GM21528 (cell line): ENCODE results near the gene HYAL4.
"Not testable (repeated sequence)": the region's sequence is repeated elsewhere in the genome, so short reads cannot be mapped to it uniquely, and the experiment has no call there.

Experiments used
- ATAC-seq: cut with Tn5 transposase; IDR thresholded peaks from one replicate; pipeline ENCODE4 v1.9.1; 2021; ENCODE audit warnings: mild to moderate bottlenecking, moderate library complexity; ENCODE audit not compliant: unreplicated experiment, low FRiP score

Gene HYAL4

DNA sequence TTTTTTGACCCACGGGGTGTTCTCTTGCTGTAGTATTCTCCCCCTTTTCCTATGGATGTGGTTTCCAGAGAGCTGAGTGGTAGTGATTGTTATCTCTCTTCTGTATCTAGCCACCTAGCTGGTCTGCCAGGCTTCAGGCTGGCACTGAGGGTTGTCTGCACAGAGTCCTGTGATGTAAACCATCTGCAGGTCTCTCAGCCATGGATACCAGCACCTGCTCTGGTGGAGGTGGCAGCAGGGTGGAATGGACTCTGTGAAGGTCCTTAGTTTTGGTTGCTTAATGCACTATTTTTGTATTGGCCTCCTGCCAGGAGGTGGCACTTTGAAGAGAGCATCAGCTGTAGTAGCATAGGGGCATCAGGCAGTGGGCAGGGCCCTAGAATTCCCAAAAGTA is 851 bp downstream of the HYAL4 start:
- no peak for ATAC-seq

DNA sequence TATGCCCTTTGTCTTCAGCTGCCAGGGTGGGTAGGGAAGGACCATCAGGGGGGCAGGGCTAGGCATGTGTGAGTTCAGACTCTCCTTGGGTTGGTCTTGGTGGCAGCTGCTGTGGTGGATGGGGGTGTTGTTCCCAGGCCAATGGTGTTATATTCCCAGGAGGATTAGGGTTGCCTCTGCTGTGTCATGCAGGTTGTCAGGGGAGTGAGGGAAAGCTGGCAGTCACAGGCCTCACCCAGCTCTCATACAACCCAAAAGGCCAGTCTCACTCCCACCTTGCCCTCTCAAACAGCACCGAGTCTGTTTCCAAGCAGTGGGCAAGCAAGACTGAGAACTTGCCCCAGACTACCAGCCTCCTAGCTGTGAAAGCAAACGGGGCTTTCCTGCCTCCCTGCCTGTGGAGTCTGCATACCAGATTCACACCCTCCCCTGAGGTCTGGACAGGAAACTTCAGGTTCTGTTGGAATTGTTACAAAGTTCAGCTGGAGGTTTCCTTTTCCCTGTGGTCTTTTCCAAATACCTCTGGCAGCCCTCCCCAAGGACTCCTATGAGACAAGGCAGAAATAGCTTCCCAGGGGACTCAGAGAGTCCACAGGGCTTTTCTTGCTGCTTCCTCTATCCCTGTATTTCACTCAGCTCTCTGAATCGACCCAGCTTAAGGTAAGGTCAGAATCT is 1.4 kb downstream of the HYAL4 start:
- ATAC-seq = no peak

DNA sequence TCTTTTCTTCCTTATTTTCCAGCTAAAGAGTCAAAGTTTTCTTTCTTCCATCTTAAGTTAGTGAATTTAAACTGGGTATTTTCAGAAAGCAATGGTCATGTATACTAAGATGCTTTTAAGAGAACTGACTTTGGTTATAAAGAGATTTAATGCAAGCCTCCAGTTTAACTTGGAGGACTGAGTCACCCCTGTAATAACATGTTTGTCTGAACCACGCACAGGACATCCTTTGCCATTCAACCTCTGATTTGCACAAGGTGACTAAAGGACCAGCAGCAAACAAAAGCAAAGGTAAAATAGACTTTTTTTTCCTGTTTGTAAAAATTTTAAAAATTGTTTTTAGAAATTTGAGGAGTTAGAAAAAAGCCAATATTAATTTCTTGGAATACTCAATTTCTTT is 2.9 kb downstream of the HYAL4 start:
- no peak for ATAC-seq

DNA sequence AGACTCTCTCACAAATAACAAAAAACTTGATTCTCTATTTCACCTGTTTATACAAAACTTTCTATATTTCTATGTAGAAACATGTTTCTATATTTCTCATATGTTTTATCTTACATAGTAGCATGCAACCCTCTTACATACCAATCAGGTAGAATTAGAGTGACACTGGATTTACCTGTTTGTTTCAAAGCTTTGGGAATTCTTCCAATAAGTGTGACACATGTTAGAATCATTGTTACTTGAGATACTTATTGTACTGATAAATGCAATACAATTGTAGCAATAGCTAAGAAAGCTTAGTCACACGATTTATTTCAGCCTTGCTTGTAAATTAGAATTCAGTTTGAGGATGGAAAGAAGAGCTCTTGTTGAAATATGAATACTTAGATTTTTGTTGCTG is 4.9 kb downstream of the HYAL4 start:
- ATAC-seq = no peak

DNA sequence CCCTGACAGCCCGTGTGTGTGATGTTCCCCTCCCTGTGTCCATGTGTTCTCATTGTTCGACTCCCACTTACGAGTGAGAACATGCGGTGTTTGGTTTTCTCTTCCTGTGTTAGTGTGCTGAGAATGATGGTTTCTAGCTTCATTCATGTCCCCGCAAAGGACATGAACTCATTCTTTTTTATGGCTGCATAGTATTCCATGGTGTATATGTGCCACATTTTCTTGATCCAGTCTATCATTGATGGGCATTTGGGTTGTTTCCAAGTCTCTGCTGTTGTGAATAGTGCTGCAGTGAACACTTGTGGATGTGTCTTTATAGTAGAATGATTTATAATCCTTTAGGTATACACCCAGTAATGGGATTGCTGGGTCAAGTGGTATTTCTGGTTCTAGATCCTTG is 6.4 kb downstream of the HYAL4 start:
- ATAC-seq = not testable (repeated sequence)

DNA sequence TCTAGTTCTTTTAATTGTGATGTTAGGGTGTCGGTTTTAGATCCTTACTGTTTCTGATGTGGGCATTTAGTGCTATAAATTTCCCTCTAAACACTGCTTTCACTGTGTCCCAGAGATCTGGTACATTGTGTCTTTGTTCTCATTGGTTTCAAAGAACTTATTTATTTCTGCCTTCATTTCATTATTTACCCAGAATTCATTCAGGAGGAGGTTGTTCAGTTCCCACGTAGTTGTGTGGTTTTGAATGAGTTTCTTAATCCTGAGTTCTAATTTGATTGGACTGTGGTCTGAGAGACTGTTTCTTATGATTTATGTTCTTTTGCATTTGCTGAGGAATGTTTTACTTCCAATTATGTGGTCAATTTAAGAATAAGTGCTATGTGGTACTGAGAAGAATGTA is 9.3 kb downstream of the HYAL4 start:
- not testable (repeated sequence) for ATAC-seq

DNA sequence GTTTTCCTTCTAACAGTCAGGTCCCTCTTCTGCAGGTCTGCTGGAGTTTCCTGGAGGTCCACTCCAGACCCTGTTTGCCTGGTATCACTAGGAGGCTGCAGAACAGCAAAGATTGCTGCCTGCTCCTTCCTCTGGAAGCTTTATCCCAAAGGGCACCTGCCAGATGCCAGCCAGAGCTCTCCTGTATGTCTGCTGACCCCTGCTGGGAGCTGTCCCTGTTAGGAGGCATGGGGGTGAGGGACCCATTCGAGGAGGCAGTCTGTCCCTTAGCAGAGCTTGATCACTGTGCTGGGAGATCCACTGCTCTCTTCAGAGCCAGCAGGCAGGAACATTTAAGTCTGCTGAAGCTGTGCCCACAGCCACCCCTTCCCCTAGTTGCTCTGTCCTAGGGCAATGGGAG is 11.5 kb downstream of the HYAL4 start:
- ATAC-seq = not testable (repeated sequence)

DNA sequence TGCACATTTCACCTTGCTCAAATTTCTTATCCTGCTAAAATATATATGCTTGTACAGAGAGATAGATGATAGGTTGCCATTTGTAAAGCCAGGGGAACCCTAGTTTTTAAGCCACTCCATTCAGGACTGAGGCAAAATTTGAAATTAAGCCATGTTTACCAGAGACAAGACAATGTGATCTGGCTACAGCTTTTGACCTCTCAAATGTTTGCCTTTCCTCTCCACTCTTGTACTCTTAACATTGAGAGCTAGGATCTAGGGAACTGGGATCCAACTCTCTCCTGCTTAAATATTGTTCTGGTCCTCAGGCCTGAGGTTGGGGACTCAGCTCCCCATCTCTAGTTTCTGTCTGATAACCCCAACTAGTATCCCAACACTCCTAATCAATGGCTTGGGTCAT is 15.9 kb downstream of the HYAL4 start:
- ATAC-seq = no peak

DNA sequence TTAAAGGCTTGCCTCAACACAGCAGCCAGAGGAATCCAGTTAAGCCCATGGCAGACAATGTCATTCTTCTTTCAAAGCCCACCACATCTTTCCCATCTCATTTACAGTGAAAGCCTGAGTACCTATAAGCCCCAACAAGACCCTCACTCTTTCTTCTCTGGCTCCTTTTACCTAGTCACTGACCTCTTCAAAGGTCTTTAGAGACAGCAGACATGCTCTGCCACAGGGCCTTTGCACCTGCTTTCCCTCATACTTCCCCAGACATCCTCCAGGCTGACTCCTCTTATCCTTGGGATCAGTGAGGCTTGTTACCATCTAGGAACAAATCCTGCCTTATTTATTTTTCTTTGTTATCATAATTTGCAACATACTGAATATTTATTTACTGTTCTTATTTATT is 17.8 kb downstream of the HYAL4 start:
- ATAC-seq = no peak

DNA sequence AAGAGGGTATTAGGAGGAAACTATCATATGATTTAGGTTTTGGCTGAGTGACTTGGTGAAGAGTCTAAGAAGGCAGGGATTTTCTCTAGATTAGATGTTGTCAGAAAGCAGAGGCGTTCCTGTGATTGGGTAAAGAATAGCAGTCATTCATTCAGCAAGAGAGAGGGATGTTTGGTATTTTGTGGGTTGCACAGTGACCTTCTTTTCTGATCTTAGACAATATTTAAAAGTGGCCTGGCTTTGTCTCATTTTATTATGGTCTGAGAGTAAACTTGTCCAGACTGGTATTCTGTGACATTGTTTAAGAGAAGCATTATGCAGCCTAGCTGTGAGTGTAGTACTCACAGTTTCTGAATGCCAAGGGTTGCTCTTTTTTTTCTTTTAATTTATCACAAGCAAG is 18.5 kb downstream of the HYAL4 start:
- ATAC-seq = no peak

DNA sequence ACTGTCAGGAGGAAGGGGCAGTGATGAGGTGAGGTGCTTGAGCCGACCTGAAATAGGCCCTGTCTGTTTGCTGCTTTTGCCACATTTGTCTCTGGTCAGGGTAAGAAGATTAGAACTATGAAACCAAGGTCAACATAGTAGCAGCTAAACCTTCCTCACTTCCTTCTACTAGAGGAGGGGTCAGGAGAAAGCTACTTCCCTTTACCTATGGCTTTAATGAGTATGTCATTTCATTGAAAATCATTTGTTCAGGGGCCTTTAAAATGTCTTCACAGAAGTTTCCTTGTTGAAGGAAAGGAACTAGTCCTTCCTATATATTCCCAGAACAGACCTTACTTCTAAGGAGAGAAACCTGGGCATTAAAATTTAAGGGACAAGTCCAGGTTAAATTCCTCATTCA is 19.0 kb downstream of the HYAL4 start:
- no peak for ATAC-seq

DNA sequence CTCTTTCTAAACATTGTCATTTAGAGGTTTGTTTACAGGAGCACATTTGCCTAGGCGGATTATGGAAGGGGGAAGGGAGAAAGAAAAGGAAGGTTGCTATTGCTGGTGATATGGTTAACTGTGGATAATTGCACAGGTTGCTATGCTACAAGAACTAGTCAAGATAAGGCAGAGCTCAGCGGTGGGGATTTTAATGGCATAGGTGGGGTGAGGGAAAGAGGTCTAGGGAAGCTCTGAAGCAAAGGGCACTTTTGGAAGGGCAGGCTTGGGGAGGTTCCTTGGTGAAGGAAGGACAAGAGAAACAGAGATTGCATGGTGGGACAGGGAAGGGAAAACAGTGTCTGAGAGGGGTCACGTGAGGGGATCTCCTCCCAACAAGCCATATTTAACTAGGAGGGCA is 19.5 kb downstream of the HYAL4 start:
- ATAC-seq = no peak

DNA sequence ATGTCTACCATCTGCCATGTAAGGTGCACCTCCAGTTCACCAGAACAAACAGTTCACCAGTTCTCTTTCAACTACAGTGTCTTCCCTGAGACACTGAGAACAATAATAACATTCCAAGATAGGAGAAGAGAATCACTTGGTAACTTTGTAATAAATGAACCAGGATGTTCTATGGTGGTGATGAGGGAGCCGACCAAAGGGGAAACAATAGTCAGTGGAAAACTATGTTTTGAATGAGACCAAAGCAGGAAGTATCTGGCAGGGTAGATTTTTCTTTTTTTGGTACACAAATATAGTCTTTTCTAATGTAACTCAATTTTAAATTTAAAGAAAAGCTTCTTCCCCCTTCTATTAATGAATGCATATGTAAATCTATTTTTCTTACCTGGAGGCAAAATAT is 20.0 kb downstream of the HYAL4 start:
- no peak for ATAC-seq

DNA sequence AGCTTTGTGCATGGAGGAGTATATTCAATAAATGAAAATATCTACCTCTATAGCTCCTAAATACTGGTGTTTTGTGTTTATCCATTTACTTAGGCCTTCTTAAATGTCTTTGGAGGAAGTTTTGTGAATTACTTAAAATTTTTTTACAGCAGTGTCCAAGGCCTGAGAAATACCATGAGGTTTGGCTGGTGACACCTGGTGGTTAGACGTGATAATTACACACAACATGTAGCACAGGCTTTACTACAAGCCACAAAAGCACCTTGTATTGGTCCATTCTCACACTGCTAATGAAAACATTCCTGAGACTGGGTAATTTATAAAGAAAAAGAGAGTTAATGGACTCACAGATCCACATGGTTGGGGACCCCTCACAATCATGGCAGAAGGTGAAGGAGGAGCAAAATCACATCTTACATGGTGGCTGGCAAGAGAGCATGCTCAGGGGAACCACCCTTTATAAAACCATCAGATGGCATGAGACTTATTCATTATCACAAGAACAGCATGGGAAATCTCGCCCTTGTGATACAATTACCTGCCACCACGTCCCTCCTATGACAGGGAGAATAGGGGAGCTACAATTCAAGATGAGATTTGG is 20.6 kb downstream of the HYAL4 start:
- ATAC-seq = peak; percentile 95

DNA sequence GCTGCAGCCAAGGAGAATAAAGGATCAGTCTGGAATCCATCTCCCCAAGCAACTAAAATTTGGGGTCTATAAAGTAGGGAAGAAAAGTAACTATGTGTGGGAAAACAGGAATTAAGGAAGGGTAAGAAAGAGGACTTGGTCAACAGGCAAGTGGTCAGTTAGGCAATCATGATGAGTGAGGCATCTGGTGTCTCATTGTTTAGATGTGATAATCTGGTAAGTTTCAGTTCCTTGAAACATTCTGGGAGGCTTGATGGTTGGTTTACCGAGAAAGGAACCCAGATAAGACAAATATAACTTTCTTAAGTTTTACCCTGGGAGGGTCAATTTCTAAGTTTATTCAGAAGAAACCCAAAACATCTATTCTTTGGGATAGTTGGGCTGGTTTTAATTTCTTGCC is 22.3 kb downstream of the HYAL4 start:
- no peak for ATAC-seq

DNA sequence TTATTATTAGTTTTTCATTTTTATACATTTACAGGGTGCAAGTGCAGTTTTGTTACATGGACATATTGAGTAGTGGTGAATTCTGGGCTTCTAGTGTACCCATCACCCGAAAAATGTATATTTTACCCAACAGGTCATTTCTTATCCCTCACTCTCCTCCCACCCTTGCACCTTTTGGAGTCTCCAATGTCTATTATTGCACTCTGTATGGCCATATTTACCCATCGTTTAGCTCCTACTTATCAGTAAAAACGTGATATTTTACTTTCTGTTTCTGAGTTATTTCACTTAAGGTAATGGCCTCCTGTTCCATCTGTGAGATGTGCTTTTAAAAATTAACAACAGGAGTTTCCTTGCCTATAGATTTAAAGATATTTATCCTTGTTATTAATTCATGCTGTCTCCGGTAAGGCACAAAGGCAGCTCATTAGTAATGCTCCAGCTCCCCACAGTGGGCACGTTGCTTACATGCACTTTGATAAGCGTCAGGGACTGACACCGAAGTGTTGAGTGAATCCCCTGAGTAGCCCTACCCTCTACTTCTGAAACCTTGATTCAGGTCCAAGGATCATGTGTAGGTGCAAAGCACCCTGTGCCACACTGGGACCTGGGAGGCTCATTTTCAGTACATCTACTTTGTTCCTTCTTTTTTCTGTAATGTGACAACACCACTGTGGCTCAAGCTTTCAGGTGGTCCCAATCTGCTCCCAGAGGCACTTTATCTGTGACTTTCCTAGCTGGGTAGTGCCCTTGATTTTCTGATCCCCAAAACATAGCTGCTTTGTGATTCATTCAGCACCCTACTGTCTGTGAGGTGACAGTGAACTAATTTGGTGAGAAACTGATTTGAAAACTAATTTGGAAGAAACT is 27.3 kb downstream of the HYAL4 start:
- ATAC-seq = peak; percentile 70

DNA sequence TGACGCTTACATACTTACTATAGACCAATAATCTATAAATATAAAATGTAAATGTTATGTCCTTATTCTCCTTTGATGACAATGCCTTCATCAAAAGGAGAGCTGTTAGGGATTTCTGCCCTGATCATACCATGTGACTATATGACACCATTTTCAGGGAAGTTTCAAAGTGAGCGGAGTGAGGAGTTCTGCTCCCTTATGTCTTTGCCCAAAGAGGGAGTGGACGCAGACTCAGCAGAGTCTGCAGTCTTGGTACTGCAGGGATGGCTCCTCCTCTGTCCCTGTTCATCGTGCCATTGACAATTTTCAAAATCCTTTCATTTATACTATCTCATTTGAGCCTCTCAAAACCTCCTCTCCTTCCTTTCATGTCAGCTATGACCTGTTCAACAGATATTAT is 27.9 kb downstream of the HYAL4 start:
- no peak for ATAC-seq

DNA sequence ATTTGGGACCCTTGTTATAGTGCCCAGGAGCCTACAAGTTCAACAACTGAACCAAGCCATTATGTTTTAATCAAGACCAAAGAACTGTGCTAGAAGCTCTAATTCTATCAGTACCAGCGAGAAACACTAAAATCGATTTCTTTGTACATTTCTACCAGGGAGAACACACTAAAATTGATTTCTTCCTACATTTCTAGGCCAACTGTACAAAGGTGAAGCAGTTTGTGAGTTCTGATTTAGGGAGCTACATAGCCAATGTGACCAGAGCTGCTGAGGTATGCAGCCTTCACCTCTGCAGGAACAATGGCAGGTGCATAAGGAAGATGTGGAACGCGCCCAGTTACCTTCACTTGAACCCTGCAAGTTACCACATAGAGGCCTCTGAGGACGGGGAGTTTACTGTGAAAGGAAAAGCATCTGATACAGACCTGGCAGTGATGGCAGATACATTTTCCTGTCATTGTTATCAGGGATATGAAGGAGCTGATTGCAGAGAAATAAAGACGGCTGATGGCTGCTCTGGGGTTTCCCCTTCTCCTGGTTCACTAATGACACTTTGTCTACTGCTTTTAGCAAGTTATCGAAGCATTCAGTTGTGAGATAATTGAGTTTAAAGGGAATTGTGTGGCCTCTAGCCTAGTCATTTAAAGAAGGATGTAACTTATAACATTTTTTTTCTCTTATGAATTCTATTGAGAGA is 31.7 kb downstream of the HYAL4 start:
- no peak for ATAC-seq

DNA sequence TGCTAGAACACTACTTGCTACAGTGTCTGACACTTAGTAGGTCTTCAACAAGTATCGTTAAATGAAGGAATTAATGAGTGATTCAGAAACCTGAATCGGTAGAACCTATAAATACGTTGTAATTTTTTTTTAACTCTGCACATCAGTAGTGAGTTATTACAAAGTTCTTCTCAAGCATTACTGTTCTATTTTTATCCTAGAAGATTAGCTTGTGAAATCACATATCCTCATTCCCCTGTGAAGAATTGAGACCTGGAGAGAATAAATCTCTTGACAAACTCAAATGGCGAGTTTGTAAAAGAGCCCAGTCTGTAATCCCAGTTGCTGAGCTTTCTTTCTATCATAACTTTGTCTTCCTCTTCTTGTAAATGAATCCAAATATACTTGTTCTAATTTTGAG is 34.7 kb downstream of the HYAL4 start:
- no peak for ATAC-seq

DNA sequence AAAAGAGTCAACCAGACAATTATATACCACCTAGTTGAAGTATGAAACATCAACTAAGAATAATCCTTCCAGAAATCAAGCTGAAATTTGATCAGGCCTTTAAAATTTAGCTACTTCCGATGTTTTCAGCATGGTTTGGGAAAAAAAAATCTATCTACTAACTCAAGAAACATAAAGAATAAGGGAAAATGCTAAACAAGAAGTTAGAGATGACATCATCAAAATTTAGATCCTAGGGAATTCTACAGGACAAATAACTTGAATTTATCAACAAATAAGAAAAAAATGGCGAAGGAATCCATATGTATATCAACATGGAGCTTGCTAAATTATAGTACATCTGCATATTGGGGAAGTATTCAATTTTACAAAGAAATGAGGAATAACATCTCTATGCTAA is 36.3 kb downstream of the HYAL4 start:
- ATAC-seq = no peak

DNA sequence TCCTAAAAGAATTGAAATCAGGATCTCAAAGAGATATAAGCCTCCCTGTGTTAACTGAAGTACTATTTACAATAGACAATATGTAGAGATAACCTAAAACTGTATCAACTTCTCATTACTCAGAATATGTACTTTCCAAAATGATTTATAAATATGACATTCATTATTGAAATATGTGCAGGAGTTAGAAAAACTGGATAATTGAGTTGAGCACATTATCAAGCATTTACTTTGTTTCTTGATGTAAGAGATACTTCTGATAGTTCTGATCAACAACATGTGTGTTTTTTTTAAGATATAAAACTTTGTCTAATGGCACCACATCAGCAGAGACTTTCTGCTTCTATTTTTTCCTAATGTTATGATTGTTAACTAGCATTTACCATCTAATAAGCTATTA is 38.2 kb downstream of the HYAL4 start:
- no peak for ATAC-seq
